ENCODE measurements around the gene RBM17.
"Not testable (repeated sequence)": the region's sequence is repeated elsewhere in the genome, so short reads cannot be mapped to it uniquely, and the experiment has no call there.

The RBM17 gene

GRCh38 chr10:6058682-6059475 lies 30.0 kb upstream of the RBM17 start:
- Histone ChIP-seq H3K4me3 (ENCODE audit: insufficient read length, low read depth) (no peak overlapping the region), H3K36me3 (ENCODE audit: insufficient read depth, insufficient read length, low read length) (peaks cover 2% of the 10 kb centered on the region), H3K9ac (ENCODE audit: insufficient read length, low read depth) (no peak overlapping the region), H3K4me1 (ENCODE audit: insufficient read depth, insufficient read length) (no peaks in the 10 kb centered on the region), H3K9me3 (ENCODE audit: insufficient read depth, low read length) (no peaks in the 10 kb centered on the region), H3K27me3 (ENCODE audit: insufficient read depth, insufficient read length) (no peaks in the 10 kb centered on the region)
- TF ChIP-seq YY1 (IDR thresholded peaks at IDR 0.05; ENCODE audit: insufficient read depth, insufficient read length) (no peak), SUZ12 (IDR thresholded peaks at IDR 0.05; ENCODE audit: extremely low read depth, insufficient read depth, insufficient read length) (no peak), ZNF274 (IDR thresholded peaks at IDR 0.05; ENCODE audit: low read depth, low read length) (no peak)
- DNase-seq (ENCODE audit: low read depth, low spot score) = no peak

- H3K36me3 ChIP-seq (ENCODE audit: insufficient read depth, insufficient read length, low read length) = peaks cover 2% of the 10 kb centered on the region
- H3K4me1 ChIP-seq (ENCODE audit: insufficient read depth, insufficient read length) = no peaks in the 10 kb centered on the region
- H3K4me3 ChIP-seq (ENCODE audit: insufficient read length, low read depth) = no peak overlapping the region
- H3K9ac ChIP-seq (ENCODE audit: insufficient read length, low read depth) = no peak overlapping the region
- no peaks in the 10 kb centered on the region for H3K9me3 ChIP-seq (ENCODE audit: insufficient read depth, low read length)
- DNase-seq (ENCODE audit: low read depth, low spot score) = no peak
- no peaks in the 10 kb centered on the region for H3K27me3 ChIP-seq (ENCODE audit: insufficient read depth, insufficient read length)
- TF ChIP-seq YY1 (IDR thresholded peaks at IDR 0.05; ENCODE audit: insufficient read depth, insufficient read length) = no peak
- no peak for TF ChIP-seq SUZ12 (IDR thresholded peaks at IDR 0.05; ENCODE audit: extremely low read depth, insufficient read depth, insufficient read length)
- TF ChIP-seq ZNF274 (IDR thresholded peaks at IDR 0.05; ENCODE audit: low read depth, low read length) = no peak
Measured at GRCh38 chr10:6059506-6059905, 29.3 kb upstream of the RBM17 start.

- Histone ChIP-seq H3K9me3 (ENCODE audit: insufficient read depth, low read length) (no peaks in the 10 kb centered on the region), H3K4me1 (ENCODE audit: insufficient read depth, insufficient read length) (no peaks in the 10 kb centered on the region), H3K36me3 (ENCODE audit: insufficient read depth, insufficient read length, low read length) (peaks cover 2% of the 10 kb centered on the region), H3K9ac (ENCODE audit: insufficient read length, low read depth) (no peak overlapping the region), H3K27me3 (ENCODE audit: insufficient read depth, insufficient read length) (no peaks in the 10 kb centered on the region), H3K4me3 (ENCODE audit: insufficient read length, low read depth) (no peak overlapping the region)
- no peak for TF ChIP-seq YY1 (IDR thresholded peaks at IDR 0.05; ENCODE audit: insufficient read depth, insufficient read length)
- no peak for TF ChIP-seq ZNF274 (IDR thresholded peaks at IDR 0.05; ENCODE audit: low read depth, low read length)
- TF ChIP-seq SUZ12 (IDR thresholded peaks at IDR 0.05; ENCODE audit: extremely low read depth, insufficient read depth, insufficient read length) = no peak
- DNase-seq (ENCODE audit: low read depth, low spot score) = no peak
Measured at GRCh38 chr10:6061056-6061455, 27.8 kb upstream of the RBM17 start.

DNA sequence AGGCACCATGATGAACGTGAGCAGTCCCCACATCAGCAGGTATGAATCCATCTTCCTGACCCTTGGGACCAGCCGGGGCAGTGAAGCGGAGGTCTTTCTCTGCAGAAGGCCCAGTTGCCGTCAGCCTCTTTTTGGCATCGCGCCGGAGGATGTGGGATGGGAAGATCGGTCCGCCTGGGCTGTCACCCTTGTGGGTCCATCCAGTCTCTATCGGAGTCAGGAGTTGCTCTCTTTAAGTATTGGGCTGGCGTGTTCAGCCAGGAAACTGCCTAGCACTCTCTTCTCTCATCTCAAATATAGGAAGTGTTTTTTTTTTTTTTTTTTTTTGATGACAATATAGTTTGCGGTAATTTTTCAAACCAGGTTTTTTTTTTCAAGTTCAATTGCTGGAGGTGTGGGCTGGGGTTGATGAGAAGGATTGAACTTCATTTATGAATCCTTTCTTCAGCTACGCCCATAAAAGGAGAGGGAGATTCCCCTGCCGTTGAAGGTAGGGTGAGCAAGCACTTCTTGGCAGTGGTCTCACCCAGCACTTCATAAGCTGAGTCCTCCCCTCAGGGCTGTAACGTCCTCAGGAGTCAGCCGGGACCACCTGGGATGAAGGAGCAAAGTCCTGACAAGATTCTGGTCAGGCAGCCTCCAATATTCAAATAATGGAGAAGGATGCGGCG lies 26.6 kb upstream of the RBM17 start, which contains the start of gene IL2RA:
Gene IL2RA (minus strand): TSS at position 267 of the 671 bp plus-strand sequence. CDS start 216 bp downstream, at position 51.
- H3K36me3 ChIP-seq (ENCODE audit: insufficient read depth, insufficient read length, low read length) = peaks cover 2% of the 10 kb centered on the region
- H3K27me3 ChIP-seq (ENCODE audit: insufficient read depth, insufficient read length) = no peaks in the 10 kb centered on the region
- no peak for DNase-seq (ENCODE audit: low read depth, low spot score)
- H3K9ac ChIP-seq (ENCODE audit: insufficient read length, low read depth) = no peak within 1 kb of the TSS
- no peaks in the 10 kb centered on the region for H3K9me3 ChIP-seq (ENCODE audit: insufficient read depth, low read length)
- H3K4me3 ChIP-seq (ENCODE audit: insufficient read length, low read depth) = no peak within 1 kb of the TSS
- H3K4me1 ChIP-seq (ENCODE audit: insufficient read depth, insufficient read length) = no peaks in the 10 kb centered on the region
- TF ChIP-seq YY1 (IDR thresholded peaks at IDR 0.05; ENCODE audit: insufficient read depth, insufficient read length) (no peak), SUZ12 (IDR thresholded peaks at IDR 0.05; ENCODE audit: extremely low read depth, insufficient read depth, insufficient read length) (no peak), ZNF274 (IDR thresholded peaks at IDR 0.05; ENCODE audit: low read depth, low read length) (no peak)

- H3K9ac ChIP-seq (ENCODE audit: insufficient read length, low read depth) = no peak overlapping the region
- no peak for DNase-seq (ENCODE audit: low read depth, low spot score)
- no peaks in the 10 kb centered on the region for H3K9me3 ChIP-seq (ENCODE audit: insufficient read depth, low read length)
- peaks cover 2% of the 10 kb centered on the region for H3K36me3 ChIP-seq (ENCODE audit: insufficient read depth, insufficient read length, low read length)
- TF ChIP-seq YY1 (IDR thresholded peaks at IDR 0.05; ENCODE audit: insufficient read depth, insufficient read length) = no peak
- TF ChIP-seq SUZ12 (IDR thresholded peaks at IDR 0.05; ENCODE audit: extremely low read depth, insufficient read depth, insufficient read length) = no peak
- TF ChIP-seq ZNF274 (IDR thresholded peaks at IDR 0.05; ENCODE audit: low read depth, low read length) = no peak
- H3K4me3 ChIP-seq (ENCODE audit: insufficient read length, low read depth) = no peak overlapping the region
- no peaks in the 10 kb centered on the region for H3K4me1 ChIP-seq (ENCODE audit: insufficient read depth, insufficient read length)
- H3K27me3 ChIP-seq (ENCODE audit: insufficient read depth, insufficient read length) = no peaks in the 10 kb centered on the region
Measured at GRCh38 chr10:6064119-6064518, 24.7 kb upstream of the RBM17 start.

- H3K4me1 ChIP-seq (ENCODE audit: insufficient read depth, insufficient read length); H3K36me3 ChIP-seq (ENCODE audit: insufficient read depth, insufficient read length, low read length); H3K9ac ChIP-seq (ENCODE audit: insufficient read length, low read depth); H3K9me3 ChIP-seq (ENCODE audit: insufficient read depth, low read length); H3K4me3 ChIP-seq (ENCODE audit: insufficient read length, low read depth); H3K27me3 ChIP-seq (ENCODE audit: insufficient read depth, insufficient read length); DNase-seq (ENCODE audit: low read depth, low spot score): not testable (repeated sequence)
Measured at GRCh38 chr10:6064726-6065125, 24.1 kb upstream of the RBM17 start.

- no peak overlapping the region for H3K4me3 ChIP-seq (ENCODE audit: insufficient read length, low read depth)
- no peak overlapping the region for H3K9ac ChIP-seq (ENCODE audit: insufficient read length, low read depth)
- H3K9me3 ChIP-seq (ENCODE audit: insufficient read depth, low read length) = no peaks in the 10 kb centered on the region
- TF ChIP-seq YY1 (IDR thresholded peaks at IDR 0.05; ENCODE audit: insufficient read depth, insufficient read length) (no peak), ZNF274 (IDR thresholded peaks at IDR 0.05; ENCODE audit: low read depth, low read length) (no peak), SUZ12 (IDR thresholded peaks at IDR 0.05; ENCODE audit: extremely low read depth, insufficient read depth, insufficient read length) (no peak)
- H3K27me3 ChIP-seq (ENCODE audit: insufficient read depth, insufficient read length) = no peaks in the 10 kb centered on the region
- no peak for DNase-seq (ENCODE audit: low read depth, low spot score)
- H3K4me1 ChIP-seq (ENCODE audit: insufficient read depth, insufficient read length) = no peaks in the 10 kb centered on the region
- H3K36me3 ChIP-seq (ENCODE audit: insufficient read depth, insufficient read length, low read length) = peaks cover 2% of the 10 kb centered on the region
Measured at GRCh38 chr10:6065406-6065805, 23.4 kb upstream of the RBM17 start.

All from NT2/D1 (cell line).